CD4-positive, alpha-beta T cell treated with Interleukin-4 for 1 hour (primary cell): Measurements from ENCODE around the gene BLVRB.
A peak's percentile ranks its signal among the peaks of the same experiment; 100 is the strongest.
"Not testable (repeated sequence)": the region's sequence is repeated elsewhere in the genome, so short reads cannot be mapped to it uniquely, and the experiment has no call there.

Experiments
- DNase-seq, 2 donors: peaks; one replicate each; pipeline ENCODE4 v3.0.0-alpha.2; 2020 to 2022

The BLVRB gene

GRCh38 chr19:40475878-40476644 lies 10.5 kb upstream of the BLVRB start:
- DNase-seq: not testable (repeated sequence)

GRCh38 chr19:40474737-40475136 lies 9.2 kb upstream of the BLVRB start:
- DNase-seq: no peak

DNA sequence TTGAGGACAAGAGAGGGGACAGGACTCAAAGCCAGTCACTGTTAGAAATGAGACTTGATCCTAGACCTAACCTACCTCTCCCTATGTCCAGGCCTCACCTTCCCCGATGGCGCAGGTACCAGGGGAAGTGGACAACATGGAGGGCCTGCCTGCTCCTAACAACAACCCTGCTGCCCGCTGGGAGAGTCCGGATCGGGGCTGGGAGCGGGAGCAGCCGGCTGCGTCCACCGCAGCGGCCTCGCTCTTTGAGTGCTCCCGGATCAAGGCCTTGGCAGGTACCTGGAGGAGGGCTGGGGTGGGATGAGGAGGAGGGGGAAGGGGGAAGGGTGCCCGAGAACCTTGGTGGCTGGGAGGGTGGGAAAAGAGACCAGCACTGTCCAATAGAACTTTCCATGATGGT lies 7.0 kb upstream of the BLVRB start:
- DNase-seq: no peak

GRCh38 chr19:40471111-40471510 lies 5.6 kb upstream of the BLVRB start:
- no peak for DNase-seq

DNA sequence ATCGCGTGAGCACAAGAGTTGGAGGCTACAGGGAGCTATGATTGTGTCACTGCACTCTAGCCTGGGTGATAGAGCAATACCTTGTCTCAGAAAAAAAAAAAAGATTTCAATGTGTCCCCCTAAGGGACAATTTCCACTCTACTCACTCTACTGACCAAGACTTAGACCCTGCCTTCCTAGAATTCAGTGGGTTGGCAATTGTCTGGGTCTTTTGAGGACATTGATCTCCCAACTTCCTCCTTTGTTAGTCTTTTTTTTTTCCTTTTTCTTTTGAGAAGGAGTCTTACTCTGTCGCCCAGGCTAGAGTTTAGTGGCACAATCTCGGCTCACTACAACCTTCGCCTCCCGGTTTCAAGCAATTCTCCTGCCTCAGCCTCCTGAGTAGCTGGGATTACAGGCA lies 3.5 kb upstream of the BLVRB start:
- DNase-seq: no peak

- no peak for DNase-seq
Measured at GRCh38 chr19:40466985-40467734, 1.6 kb upstream of the BLVRB start, which contains the start of gene SPTBN4. SPTBN4 (plus strand) TSS chr19:40467001; CDS start chr19:40472622, 5,621 bp downstream.

DNA sequence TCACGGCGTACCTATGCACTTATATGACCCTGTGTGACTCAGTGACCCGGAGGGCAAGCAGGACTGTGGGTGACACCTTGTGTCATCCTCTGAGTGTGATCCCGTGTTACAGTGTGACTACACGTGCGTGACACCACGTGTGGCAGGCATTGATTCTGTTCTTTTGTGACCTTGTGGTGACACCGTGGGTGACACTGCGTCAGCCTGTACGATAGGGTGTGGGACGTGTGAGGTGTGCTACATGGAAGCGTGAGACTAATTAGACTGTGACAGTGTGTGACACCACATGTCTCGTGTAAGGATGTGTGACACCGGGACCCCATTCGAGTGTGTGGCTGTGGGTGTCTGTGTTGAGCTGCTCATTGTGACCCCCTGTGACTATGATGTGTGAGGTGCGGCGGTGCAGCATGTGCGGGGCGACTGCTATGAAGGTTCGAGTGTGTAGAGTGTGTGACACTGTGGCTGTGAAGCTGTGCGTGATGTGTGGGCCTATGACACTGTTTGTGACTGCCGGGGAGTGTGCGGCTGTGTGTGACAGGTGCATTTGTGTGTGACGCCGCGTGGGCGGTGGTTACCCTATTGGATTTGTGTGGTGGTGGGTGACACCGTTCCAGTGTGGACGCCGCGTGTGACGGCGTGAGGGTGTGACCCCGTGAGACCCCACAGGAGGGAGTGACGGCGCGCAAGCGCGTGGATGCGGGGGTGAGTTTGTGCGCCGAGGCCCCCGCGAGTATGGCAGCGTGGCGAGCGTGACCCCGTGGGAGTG lies 857 bp upstream of the BLVRB start:
- peak; percentile 86 to 88 for DNase-seq

DNA sequence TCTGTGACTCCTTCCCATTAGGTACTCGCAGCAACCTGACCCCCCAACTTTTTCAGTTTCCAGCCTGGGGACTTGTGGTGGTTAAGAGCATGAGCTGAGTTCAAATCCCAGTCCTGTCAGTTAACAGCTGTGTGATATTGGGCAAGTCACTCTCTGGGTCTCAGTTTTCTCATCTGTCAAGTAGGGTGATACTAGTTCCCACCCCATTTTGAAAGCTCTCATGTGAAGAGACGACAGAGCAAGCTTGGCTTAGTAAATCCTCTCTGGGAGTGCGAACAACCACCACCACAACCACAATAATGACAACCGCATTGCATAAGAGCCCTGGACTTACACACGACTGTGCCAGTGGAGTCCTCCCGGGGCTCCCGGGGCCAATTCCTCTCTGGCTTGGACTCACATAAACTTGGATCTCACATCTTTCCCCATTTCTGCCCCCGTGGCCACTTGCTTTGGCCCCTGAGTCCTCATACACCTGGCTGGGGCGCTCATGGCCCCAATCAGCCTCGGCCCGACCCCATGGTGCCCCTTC lies 454 bp downstream of the BLVRB start:
- DNase-seq: peak; percentile 42 to 48

- peak; percentile 74 to 77 for DNase-seq
Measured at GRCh38 chr19:40464059-40465024, 1.2 kb downstream of the BLVRB start.

DNA sequence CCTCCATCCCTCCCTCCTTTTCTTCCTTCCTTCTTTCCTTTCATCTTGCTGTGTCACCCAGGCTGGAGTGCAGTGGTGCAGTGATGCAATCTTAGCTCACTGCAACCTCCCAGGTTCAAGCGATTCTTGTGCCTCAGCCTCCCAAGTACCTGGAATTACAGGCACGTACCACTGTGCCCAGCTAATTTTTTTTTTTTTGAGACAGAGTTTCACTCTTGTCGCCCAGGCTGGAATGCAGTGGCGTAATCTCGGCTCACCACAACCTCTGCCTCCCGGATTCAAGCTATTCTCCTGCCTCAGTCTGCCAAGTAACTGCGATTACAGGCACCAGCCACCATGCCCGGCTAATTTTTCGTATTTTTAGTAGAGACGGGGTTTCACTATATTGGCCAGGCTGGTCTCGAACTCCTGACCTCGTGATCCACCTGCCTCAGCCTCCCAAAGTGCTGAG lies 1.9 kb downstream of the BLVRB start:
- not testable (repeated sequence) for DNase-seq

DNA sequence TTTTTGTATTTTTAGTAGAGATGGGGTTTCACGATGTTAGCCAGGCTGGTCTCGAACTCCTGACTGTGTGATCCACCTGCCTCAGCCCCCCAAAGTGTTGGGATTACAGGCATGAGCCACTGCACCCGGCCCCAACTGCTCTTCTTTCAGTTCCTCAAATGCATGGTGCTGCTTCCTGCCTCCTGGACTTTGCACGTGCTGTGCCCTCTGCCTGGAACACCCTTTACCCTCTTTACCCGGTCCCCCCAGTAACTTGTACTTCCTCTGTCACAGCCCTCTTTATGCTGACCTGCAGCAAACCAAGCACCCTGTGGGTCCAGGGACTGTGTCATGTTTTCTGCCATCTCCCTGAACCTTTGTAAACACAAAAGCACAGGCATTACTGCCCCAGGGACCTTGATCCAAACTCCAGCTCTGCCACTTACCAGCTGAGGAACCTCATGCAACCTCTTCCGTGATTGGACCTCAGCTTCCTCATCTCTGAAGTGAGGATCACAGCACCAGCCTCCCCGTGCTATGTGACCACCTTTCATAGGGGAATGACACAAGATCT lies 3.8 kb downstream of the BLVRB start:
- peak in 1 of 2 donors; percentile 35 for DNase-seq

DNA sequence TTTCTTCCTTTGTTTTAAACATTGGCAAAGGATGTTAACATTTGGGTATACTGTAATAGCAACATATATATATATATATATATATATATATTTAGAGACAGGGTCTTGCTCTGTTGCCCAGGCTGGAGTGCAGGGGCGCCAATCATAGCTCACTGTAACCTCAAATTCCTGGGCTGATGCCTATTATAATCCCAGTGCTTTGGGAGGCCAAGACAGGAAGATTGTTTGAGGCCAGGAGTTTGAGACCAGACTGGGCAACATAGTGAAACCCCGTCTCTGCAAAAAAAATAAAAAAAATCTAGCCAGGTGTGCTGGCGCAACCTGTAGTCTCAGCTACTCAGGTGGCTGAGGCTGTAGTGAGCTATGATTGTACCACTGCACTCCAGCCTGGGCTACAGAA lies 5.4 kb downstream of the BLVRB start:
- no peak for DNase-seq

GRCh38 chr19:40458597-40458974 lies 7.0 kb downstream of the BLVRB start:
- no peak for DNase-seq

GRCh38 chr19:40457953-40458596 lies 7.5 kb downstream of the BLVRB start:
- no peak for DNase-seq

GRCh38 chr19:40457048-40457447 lies 8.5 kb downstream of the BLVRB start:
- DNase-seq: no peak

DNA sequence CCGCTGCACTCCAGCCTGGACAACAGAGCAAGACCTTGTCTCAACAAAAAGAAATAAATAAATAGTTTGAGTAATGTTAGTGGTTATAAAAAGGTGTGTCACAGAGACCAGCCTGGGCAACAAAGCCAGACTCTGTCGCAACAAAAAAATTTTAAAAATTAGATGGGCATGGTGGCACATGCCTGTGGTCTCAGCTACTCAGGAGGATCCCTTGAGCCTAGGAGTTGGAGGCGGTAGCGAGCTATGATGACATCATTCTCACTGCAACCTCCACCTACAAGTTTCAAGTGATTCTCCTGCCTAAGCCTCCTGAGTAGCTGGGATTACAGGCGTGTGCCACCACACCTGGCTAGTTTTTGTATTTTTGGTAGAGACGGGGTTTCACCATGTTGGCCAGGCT lies 11.6 kb downstream of the BLVRB start:
- not testable (repeated sequence) for DNase-seq

- no peak for DNase-seq
Measured at GRCh38 chr19:40453151-40453735, 12.3 kb downstream of the BLVRB start.

- DNase-seq: no peak
Measured at GRCh38 chr19:40452016-40452415, 13.5 kb downstream of the BLVRB start.

GRCh38 chr19:40450664-40451063 lies 14.9 kb downstream of the BLVRB start:
- no peak for DNase-seq

GRCh38 chr19:40449506-40449905 lies 16.0 kb downstream of the BLVRB start:
- no peak for DNase-seq
